Measurements from ENCODE around the gene KAT7.

KAT7 gene

DNA sequence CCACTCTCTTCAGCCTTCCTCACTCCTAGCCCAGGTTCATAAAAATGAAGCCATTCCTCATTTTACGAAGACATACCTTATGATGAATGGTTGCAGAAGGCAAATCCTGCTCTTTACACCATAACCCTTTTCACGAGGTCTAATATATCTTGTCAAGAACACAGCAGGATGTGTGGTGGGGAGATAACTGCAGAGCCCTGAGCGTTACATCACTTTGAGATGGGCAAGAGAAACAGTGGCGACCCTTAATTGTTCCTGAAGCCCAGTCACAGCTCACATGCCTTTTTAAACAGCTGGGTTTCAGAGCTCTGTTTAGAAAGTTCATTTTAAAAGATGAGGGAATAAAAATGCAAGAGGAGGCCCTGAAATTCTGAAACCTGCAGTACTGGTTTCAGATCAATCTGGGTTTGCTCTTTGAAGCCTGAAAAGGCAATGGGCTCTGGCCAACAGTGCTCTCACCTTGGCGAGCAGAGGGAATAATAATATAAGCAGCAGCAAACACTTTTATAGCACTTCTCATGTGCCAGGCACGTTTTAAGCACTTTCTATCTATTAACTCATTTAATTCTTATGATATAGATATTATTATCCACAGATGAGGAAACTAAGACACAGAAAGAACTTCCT is 27.4 kb upstream of the KAT7 start:
- no peak for DNase-seq

DNA sequence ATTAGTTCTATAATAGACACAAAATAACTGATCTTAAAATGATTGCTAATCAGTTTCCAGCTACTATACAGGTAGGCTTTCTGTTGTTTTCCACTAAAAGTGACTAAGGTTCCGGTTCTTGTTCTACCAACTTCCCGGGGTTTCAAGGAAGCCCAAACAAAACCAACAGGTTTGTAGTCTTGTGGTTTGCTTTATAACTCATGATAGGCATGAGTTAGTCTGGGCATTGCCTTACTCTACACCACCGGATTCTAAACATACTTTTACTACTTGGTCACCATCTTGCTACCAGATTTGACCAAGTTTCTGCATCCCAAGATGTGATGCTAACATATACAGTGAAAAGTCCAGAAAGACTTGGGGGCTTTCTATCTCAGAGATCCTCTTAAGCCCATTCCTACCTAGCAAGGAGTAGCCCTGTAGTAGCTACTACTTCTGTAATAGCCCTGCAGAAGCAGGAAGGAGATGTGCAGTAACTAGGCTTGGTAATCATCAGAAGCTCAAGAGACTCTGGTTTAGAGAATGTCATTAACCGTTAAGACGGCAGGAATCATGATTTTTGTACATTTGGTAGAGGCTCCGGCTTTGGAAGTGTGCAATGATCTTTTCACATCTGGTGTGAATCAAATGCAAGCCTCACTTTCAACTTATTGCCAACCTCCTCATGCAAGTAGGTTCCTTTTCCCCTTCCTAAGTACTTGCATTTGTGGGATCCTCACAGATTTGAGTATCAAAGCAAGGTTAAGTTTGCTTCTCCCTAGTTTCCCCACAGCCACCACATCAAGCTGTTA is 26.1 kb upstream of the KAT7 start:
- DNase-seq: no peak

DNA sequence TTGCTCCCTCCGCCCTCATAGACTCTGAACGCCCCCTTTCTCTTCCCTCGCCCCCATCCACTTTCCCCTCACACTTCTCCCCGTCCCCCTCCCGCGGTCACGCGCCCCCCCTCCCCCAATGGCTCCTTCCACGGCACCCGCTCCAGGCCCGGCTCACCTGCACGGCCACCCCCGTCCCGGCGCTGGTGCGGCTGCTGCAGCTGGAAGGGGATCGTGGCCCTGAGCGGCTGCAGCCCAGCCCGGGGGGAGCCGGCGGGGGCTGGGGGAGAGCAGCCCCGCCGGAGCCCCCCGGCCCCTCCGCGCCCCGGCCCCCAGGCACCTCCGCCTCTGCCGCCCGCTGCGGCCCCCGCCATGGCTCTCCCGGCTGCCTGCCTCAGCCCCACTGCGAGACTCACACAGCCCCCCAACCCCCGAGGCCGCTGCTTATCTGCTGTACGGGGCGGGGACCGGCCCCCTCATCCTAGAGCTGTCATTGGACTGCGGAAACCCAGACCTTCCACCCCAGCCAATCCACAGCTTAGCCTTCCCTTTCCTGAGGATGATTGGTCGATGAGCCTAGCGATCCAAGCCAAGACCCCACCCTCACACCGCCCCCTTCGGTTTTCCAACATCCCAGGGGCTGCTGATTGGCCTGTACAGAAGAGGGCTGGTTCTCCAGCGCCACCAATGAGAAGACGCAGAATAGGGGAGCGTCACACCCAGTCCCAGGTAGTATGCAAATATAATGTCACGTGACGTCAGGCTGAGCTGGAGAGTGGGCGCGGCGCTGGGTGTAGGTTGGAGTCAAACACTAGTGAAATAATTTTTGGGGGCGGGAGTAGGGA is 24.5 kb upstream of the KAT7 start, which contains the start of gene FAM117A:
FAM117A (minus strand) TSS at position 397 of the 824 bp plus-strand sequence; CDS start at position 353, 44 bp downstream.
- DNase-seq: peak; percentile 92

DNA sequence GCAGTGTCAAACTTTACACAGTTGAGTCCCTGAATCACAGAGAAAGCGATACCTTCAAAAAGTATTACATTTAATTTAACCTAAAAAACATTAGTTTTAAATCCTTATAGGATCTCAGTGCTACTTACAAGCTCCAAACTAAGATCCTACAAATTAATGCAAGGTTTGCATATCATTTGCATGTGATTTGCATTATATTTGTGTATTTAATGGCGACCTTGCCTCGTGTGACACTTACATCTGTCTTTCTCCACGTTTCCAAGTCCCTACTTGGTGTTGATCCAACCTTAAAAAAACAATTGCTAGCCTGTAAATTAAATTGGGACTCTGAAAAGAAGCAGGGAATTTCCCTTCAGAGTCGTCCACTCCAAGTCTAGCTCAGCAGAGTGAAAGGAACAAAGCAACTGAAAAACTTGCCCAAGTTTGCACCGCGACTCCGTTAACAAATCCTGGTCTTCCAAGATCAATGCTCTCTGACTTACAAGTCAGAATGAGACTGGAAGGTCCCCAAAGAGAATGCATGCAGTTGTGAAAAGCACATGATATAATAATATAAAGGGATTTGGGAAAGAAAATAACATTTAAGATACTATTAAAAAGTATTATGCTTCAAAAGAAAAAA is 23.8 kb upstream of the KAT7 start:
- no peak for DNase-seq

DNA sequence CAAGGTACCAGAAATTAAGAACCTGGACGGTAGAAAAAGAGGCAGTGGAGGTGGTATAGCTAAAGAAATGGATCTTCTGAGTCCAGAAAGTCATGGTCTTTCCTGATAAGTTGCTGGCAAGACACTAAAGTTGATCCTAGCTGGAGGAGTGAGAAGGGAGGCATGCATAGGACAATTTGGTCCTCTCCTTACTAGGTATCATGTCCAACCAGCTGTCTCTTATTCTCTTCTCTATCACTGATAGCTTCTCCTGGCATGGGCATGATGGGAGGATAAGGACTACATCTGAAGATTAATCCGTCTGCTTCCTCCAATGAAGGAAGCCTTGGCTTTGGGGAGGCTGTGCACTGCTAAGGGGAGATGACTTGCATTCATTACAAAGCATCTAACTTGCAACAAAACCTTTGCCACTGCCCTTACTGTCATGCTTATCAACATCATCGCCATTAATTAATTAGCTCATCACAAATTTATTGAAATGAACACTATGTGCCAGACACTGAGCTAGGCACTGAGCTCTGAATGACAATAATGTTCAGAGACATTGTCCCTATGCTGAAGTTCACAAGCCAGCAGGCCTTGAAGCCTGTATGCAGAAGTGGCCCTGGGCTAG is 21.5 kb upstream of the KAT7 start:
- DNase-seq: no peak

DNA sequence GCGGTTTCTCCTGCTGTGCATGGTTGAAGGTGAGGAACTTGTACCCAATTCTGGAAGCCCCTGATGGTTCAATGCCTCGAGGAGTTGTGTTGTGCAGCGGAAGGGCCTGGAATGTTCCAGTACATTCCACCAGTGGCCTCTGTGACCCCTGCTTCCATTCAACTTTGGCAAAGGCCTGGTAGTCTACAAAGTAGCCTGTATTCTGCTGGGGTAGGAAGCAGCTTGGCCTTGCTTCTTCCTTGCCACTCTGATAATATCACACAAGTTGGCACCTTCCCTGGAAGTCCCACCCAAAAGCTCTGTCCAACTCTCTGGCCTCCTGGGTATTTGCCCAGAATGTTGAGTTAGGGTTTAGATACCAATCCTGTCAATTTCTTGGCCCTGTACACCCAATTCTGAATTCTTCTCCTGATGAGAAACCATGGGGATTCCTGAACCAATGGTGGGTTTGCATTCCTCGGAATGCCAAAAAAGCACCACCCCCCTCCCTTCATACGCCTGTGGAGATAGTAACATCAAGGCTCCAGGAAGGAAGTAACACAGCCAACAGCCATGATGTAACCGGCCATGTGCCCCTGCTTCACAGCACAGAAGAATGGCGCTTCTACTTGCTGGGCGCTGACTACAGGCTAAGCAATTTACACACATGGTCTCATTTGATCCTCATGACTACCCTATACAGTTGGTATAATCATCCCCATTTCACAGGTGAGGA is 12.8 kb upstream of the KAT7 start:
- DNase-seq: no peak

DNA sequence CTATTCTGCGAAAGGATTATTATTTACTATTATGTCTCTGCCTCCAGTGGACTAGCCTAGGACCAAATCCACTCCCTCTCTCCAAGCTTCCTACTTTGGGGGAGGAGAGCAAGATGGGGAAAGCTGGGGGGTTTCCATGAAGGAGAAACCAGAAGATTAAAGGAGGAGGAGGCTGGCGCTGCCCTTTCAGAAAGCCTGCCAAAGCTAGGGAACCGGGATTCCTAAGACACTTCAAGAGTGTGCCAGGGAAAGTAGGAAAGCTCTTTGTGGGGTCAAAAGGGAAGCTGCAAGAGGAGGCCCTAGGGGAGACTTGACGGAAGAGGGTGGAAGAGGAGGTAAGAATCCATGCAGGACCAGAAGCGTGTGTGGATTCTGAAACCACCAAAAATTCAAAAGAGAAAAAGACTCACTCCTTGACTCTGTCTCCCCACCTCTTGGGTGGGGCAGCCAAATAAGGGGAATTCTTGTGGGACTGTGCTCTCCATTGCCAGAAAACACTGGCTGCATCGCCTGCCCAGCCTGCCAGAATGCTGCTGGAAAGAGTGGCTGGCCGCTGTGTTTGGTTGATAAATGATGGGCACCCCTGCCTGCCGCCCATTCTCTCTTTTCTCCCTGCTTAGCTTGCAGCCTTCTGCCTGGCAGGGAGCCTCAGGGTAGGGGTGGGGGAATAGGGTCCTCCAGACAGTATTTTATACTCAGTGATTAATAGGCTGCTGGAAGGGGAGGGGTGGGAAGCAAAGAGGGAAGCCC is 11.8 kb upstream of the KAT7 start:
- no peak for DNase-seq

DNA sequence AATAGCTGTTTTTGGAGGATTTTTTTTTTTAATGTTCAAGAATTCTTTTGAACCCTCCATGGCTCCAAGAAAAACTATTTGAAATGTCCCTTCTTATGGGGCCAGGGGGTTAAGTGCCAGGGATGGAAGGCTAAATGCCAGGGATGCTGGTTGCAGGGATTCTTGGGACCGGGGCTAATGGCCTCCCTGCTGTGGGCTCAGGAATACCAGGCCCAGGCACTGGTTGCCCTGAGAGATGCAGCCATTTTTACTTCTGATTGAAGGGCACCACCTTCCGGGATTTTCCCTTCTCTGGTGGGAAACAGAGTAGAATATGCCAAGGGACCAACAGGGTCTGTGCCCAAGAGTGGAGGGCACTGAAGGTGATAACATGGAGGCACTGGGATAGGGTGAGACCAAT is 10.9 kb upstream of the KAT7 start:
- DNase-seq: no peak

DNA sequence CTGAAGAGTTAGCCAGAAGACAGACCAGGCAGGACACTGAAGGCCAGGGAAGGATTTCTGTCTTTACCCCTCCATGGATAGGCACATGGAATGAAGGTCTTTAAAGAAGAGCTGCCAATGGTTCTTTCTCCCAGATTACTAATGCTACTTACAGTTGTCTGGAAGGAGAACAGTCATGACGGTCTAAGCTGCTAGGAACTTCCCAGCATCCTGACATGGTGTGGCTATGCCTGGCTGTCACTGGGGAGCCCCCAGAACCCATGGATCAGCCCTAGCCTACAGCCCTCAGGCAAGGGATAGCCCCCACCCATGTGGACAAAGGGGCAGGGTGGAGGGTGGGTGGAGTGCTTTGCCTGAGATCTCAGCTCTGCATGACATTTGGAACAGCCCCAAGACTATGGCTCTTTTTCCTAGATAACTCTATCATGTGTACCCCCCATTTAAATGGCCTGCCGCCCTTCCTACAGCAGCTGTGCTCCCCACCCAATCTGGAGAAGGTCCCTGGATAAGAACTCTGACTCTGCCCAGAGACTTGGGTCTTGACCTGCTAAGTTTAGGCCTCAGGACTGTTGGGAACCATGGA is 9.2 kb upstream of the KAT7 start:
- DNase-seq: no peak

DNA sequence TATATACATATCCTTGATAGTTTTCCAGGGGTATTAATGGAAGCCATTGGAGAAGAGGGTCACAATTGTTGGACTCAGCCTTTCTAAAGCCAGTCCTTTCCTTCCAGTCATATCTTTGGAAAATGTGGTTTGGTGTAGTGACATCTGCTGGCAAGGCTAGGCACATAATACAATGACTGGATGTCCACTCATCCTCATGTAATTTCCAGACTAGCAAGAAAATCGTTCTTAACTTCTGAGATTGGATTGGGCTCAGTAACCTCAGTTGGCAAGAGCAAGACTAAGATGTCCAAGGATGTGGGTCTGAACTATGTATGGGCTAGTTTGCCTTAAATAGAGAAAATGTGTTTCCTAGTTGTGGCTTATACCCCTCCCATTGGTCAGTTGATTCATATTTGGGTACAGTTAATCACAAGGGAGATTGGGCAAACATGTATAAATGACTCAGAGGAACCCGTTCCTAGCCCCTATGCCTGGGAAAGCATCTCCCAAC is 8.7 kb upstream of the KAT7 start:
- DNase-seq: no peak

DNA sequence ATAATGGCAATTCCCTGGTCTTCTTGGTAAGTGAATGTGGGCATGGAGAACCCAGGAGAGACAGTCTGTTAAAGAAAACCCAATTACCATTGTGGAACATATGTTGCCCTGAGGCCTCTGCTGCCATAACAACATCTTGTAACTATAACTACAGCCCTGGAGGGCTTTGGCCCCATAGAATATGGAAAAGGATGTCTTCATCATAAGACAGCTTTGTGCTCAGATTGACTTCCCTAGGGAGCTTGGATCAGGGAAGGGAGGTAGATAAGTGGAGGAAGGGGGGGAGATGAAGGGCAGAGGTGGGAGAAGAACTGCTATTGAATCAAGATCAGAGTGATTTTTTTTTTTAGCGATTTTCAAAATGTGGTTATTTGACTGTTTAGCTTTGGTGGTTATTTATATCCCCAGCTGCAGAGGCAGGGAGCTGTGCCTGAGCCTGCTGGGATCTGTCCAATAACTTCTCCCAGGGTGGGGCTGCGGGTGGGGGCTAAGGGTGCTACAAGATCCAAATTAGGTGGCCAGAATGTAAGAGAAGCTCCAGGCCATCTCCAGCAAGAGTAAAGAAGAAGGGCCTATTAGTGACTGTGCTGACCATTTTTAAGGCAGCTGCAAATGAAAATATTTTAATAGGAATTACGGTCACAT is 5.3 kb upstream of the KAT7 start:
- no peak for DNase-seq

DNA sequence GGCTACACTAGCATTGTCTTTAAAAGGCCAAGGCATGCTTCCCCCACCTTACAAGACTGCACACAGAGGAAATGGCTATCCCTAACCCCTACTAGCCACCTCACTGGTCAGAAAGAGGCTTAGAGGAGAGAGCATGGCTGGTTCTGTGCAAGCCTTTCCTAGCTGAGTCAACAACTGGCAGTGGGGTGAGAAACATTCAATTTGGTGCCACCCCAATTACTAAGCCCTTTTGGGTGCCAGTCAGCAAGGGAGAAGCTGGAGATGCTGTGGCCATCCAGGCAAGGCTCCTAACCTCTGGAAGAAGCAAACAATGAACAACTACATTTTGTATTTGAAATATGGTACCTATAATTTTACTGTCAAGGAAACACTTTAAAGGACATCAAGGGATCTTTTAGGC is 4.7 kb upstream of the KAT7 start:
- DNase-seq: no peak

DNA sequence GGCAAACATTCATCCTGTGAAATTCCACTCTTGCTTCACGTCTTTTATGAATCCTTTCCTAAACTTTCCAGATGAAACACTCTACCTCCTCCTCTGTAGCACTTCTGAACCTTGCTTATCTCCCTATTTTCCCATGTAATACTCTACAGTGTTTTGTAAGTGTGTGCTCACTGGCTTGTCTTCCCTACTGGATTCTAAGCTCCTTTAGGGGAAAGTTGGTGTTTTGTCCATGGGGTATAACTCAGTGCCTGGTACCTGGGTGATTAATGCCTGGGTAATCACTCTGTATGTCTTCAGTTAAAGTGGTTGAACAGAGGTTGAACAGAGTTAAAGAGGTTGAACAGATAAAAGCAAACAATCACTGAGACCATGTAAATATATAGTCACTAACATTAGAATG is 3.8 kb upstream of the KAT7 start:
- DNase-seq: no peak

DNA sequence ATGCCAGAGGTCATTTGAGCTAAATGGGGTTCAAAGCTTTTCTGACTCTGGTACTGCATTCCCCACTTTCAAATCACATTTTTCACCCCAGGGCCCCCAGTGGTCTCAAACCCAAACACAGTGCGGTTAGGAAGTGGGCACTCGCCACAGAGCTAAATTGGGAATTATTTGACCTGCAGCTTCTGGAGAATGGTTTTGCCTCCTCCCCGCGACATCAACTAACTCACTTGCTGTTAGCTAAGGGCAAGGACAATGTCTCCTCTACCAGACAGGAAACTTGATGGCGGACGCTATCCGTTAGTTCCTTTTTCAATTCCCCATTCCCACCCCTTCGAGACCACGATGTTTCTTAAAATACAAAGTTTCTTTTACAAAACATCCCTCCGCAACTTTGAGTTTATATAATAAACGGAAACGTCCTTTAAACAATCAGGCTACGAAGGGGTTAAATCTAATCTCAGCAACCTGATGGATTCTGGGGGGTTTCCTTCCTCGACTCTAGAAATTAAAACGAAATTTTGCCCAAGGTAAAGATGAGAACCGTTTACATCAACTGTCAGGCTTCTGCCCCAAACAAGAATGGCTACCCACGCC is 500 bp upstream of the KAT7 start:
- DNase-seq: no peak

DNA sequence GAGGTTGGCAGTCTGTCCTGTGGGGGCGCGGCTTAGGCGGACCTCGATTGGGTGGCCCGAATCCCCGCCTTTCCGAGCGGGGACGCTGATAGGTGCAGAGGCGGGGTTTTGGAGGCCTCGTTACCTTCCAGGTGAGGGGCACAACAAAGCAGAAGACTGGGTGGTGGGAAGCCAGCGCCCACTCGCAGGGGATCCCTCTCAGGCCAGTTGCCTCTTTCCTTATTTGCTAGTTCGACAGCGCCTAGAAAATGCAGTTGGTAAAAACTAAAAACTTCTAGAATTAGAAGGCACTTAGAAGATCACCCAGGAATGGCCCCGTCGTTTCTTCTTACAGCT is 730 bp downstream of the KAT7 start:
- no peak for DNase-seq

DNA sequence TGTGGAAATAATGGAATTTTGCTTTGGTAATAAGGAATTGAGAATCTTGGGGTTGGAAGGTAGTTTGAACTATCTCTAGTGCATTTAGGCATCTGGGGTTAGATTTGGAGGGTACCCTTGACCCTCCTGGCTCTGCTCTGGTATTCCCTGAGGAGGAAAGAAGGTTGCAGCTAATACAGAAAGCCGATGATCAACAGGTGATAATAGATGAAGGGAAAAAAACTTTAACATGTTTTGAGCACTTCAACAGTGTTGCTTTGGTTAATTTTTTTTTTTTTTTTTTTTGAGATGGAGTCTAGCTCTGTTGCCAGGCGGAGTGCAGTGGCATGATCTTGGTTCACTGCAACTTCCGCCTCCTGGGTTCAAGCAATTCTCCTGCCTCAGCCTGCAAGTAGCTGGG is 4.8 kb downstream of the KAT7 start:
- DNase-seq: no peak

DNA sequence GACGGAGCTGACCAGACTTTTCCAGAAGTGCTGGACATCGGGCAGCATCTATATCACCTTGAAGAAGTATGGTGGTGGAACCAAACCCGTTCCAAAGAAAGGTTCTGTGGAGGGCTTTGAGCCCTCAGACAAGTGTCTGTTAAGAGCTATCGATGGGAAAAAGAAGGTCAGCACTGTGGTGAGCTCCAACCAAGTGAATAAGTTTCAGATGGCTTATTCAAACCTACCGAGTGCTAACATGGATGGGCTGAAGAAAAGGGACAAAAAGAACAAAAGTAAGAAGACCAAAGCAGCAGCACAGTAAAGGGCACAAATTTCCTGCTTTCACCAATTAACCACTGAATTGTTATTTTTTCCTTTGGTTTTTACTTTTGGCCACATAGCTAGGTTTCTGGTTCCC is 6.9 kb downstream of the KAT7 start:
- no peak for DNase-seq

DNA sequence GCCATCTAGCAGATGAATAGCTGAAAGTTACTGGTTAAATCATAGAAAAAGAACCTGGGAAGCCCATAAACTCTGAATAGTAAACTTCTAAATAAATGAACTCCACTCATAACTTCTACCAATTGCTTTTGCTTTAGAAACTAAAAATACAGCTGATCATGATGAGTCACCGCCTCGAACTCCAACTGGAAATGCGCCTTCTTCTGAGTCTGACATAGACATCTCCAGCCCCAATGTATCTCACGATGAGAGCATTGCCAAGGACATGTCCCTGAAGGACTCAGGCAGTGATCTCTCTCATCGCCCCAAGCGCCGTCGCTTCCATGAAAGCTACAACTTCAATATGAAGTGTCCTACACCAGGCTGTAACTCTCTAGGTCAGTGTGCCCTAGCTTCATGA is 9.7 kb downstream of the KAT7 start:
- DNase-seq: no peak

DNA sequence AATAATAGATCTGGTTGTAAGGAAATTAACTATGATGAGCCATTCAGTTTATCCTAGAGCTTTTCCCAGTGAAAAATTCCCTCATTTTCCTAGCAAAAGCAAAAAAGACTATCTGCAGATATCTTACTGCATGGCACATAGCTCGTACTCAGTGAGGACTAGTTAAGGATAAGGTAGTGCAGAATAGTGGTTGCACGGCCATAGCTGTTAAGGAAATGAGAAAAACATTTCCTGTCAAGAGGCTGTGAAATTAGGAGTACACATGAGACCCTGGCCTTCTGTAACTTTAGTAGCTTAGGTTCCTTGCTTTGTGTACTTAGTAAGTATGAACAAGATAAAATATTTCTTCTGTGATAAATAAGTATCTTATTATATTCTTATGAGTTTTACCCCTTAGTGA is 10.3 kb downstream of the KAT7 start:
- DNase-seq: no peak

DNA sequence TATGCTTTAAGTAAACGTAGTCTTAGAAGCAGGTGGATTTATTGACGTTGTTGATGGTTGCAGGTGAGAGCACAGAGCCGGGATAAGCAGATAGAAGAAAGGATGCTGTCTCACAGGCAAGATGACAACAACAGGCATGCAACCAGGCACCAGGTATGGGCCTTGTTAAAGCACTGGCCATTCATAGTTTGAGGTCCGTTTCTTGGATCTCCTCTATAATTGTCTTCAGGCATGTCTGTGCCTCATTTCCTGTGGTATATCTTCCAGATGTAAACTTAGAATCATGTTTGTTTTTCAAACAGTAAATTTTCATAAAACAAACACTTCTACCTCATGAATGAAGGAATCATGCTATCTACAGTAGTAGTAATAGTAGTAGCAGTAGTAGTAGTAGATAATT is 20.6 kb downstream of the KAT7 start:
- DNase-seq: no peak

Measured in activated CD8-positive, alpha-beta memory T cell treated with anti-CD3 and anti-CD28 coated beads, Interleukin-2, amount 50 U/mL, for 48 hours (primary cell).